Mesenchymal stem cell (in vitro differentiated cells and primary cell): ENCODE results near the gene ZNF740. TPM values are rescaled to one million over a fixed set of nuclear protein-coding genes. Genes with fewer than 3 reads are reported as not detected.

Experiments
- DNase-seq: peaks from one replicate; pipeline ENCODE4 v3.0.0-alpha.2; 2013
- H2AFZ ChIP-seq: one replicate; pipeline ENCODE4 v1.6.1; 2013; ENCODE audit warnings: low read depth, mild to moderate bottlenecking, control low read depth, inconsistent platforms, low read length, moderate library complexity
- H2AK5ac ChIP-seq: 2 replicates; pipeline ENCODE4 v1.6.1; 2013; ENCODE audit warnings: low read length, moderate library complexity, mild to moderate bottlenecking, inconsistent platforms; ENCODE audit not compliant: severe bottlenecking
- H2BK120ac ChIP-seq: one replicate; pipeline ENCODE4 v1.6.1; 2013; ENCODE audit warnings: low read depth, mild to moderate bottlenecking, inconsistent platforms, low read length, moderate library complexity
- H2BK12ac ChIP-seq, 2 experiments: one replicate each; pipeline ENCODE4 v1.6.1; 2013; ENCODE audit warnings: inconsistent platforms in 2 of 2, low read length in 2 of 2, mild to moderate bottlenecking in 2 of 2, moderate library complexity in 2 of 2, control low read depth in 1 of 2
- H2BK15ac ChIP-seq: one replicate; pipeline ENCODE4 v1.6.1; 2013; ENCODE audit warnings: mild to moderate bottlenecking, low read depth, inconsistent platforms; ENCODE audit not compliant: poor library complexity, severe bottlenecking
- H2BK5ac ChIP-seq: 2 replicates; pipeline ENCODE4 v1.6.1; 2013; ENCODE audit warnings: low read depth, mild to moderate bottlenecking, low read length, control low read depth, inconsistent platforms; ENCODE audit not compliant: poor library complexity, severe bottlenecking
- H3K14ac ChIP-seq, 2 experiments: one replicate each; pipeline ENCODE4 v1.6.1; 2013; ENCODE audit warnings: inconsistent platforms in 2 of 2, low read length in 2 of 2, control low read depth in 1 of 2, mild to moderate bottlenecking in 1 of 2, moderate library complexity in 1 of 2
- H3K18ac ChIP-seq, 2 experiments: one replicate each; pipeline ENCODE4 v1.6.1; 2013; ENCODE audit warnings: inconsistent platforms in 2 of 2, low read length in 2 of 2, control low read depth in 1 of 2, low read depth in 1 of 2, mild to moderate bottlenecking in 1 of 2
- H3K23ac ChIP-seq, 2 experiments: one replicate each; pipeline ENCODE4 v1.6.1; 2013; ENCODE audit warnings: inconsistent platforms in 2 of 2, low read length in 2 of 2, mild to moderate bottlenecking in 2 of 2, moderate library complexity in 2 of 2, control low read depth in 1 of 2
- H3K27ac ChIP-seq: 2 replicates; pipeline ENCODE4 v1.5.1; 2013; ENCODE audit warnings: mild to moderate bottlenecking, moderate library complexity, low read length, control low read depth, inconsistent platforms; ENCODE audit not compliant: poor library complexity, severe bottlenecking
- H3K27me3 ChIP-seq, 2 experiments: 2 replicates each; pipeline versions ENCODE4 v1.6.1 to v1.7.0; 2013; ENCODE audit warnings: low read length in 2 of 2, mild to moderate bottlenecking in 2 of 2, moderate library complexity in 2 of 2, control low read depth in 1 of 2, inconsistent platforms in 1 of 2; ENCODE audit not compliant: control insufficient read depth in 1 of 2, insufficient read depth in 1 of 2
- H3K36me3 ChIP-seq, 2 experiments: 2 replicates each; pipeline versions ENCODE4 v1.6.1 to v1.7.0; 2013; ENCODE audit warnings: low read length in 2 of 2, control low read depth in 1 of 2, inconsistent platforms in 1 of 2, low read depth in 1 of 2, mild to moderate bottlenecking in 1 of 2; ENCODE audit not compliant: insufficient read depth in 2 of 2, control insufficient read depth in 1 of 2
- H3K4ac ChIP-seq, 2 experiments: one replicate each; pipeline ENCODE4 v1.6.1; 2013; ENCODE audit warnings: inconsistent platforms in 2 of 2, low read length in 2 of 2, mild to moderate bottlenecking in 2 of 2, moderate library complexity in 2 of 2, control low read depth in 1 of 2, low read depth in 1 of 2
- H3K4me1 ChIP-seq: 2 replicates; pipeline ENCODE4 v1.6.1; 2013; ENCODE audit warnings: low read depth, low read length, control low read depth; ENCODE audit not compliant: control insufficient read depth, insufficient read depth
- H3K4me2 ChIP-seq: 2 replicates; pipeline ENCODE4 v1.6.1; 2013; ENCODE audit warnings: low read length, mild to moderate bottlenecking, inconsistent platforms; ENCODE audit not compliant: poor library complexity, severe bottlenecking
- H3K4me3 ChIP-seq, 2 experiments: 2 replicates each; pipeline versions ENCODE4 v1.5.1 to v1.7.0; 2013; ENCODE audit warnings: low read length in 2 of 2, mild to moderate bottlenecking in 2 of 2, control low read depth in 1 of 2, low read depth in 1 of 2; ENCODE audit not compliant: insufficient read depth in 1 of 2
- H3K79me1 ChIP-seq: replicated peaks from 2 replicates; pipeline ENCODE4 v1.6.1; 2013; ENCODE audit warnings: mild to moderate bottlenecking, control low read depth, low read length, inconsistent platforms; ENCODE audit not compliant: poor library complexity, severe bottlenecking
- H3K9ac ChIP-seq: 2 replicates; pipeline ENCODE4 v1.7.0; 2013; ENCODE audit warnings: mild to moderate bottlenecking, low read length, moderate library complexity
- H3K9me3 ChIP-seq: 2 replicates; pipeline ENCODE4 v1.7.0; 2013; ENCODE audit warnings: mild to moderate bottlenecking, low read length; ENCODE audit not compliant: control insufficient read depth
- H4K8ac ChIP-seq: one replicate; pipeline ENCODE4 v1.6.1; 2013; ENCODE audit warnings: inconsistent platforms, mild to moderate bottlenecking, low read length, moderate library complexity
- H4K91ac ChIP-seq: one replicate; pipeline ENCODE4 v1.6.1; 2013; ENCODE audit warnings: mild to moderate bottlenecking, low read length, inconsistent platforms
- WGBS: methylation state at CpG from one replicate; pipeline ENCODE4 v1.1.7; 2013; ENCODE audit warnings: mixed read lengths; 5-methylcytosine and 5-hydroxymethylcytosine counted together
- small RNA-seq: library from polyadenylated mRNA; stranded (forward); fragments of <200 nt; extraction: miRNeasy Mini kit (QIAGEN cat#:217004); gene quantifications from one replicate; pipeline ENCODE3, GENCODE V24; 2013; ENCODE audit warnings: low read depth

ZNF740 gene

DNA sequence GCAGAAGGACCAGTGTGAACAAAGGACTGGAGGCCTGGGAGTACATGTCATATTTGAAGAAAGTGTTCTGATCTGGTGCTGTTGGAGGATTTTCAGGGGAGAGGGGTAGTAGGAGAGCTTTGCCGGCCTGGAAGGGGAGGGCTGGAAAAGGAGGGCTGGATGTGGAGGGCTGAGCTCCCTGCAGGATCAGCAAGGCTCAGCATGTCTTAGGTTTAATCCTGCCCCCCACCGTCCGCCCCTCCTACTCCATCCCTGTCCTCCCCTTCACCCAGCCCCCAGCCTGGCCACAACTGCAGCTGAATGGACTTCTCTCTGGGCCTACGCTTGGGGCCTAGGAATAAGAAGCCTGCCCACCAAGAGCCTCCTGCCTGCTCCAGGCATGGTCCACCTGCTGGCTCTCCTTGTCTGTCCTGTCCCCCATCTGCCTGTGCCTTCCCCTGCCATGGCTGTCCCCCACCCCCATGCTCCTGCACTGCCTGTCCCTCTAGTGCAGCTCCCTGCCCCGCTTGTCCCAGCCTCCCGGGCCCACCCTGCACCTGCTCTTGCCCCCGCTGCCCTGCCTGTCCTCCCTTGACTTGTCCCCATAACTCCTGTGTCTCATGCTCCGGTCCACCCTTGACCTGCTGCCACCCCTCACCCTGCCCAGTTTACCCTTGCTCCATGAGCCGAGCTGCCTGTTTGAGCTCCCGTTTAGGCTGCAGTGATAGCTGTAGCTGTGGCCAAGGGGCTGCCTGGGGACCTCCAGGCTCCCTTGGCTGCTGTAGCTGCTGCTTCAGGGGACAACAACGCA, 61.3 kb downstream of the ZNF740 start:
- 70% methylated on average over 10 of the region's 11 CpGs for WGBS
- Histone ChIP-seq H3K9ac (no peak overlapping the region), H3K4me1 (no peaks in the 10 kb centered on the region), H3K4ac (no peak overlapping the region), H2BK15ac (no peak overlapping the region), H2AK5ac (no peak overlapping the region), H2BK120ac (no peak overlapping the region), H3K23ac (no peak overlapping the region), H4K91ac (peak overlapping the region; percentile 39), H2BK5ac (no peak overlapping the region), H3K79me1 (no peaks in the 10 kb centered on the region), H3K27ac (no peak overlapping the region), H3K36me3 (no peaks in the 10 kb centered on the region), H3K9me3 (no peaks in the 10 kb centered on the region), H2AFZ (no peak overlapping the region), H3K18ac (no peak overlapping the region), H3K27me3 (peaks cover 32 to 37% of the 10 kb centered on the region in 2 experiments), H3K14ac (no peak overlapping the region), H3K4me2 (no peak overlapping the region), H3K4me3 (no peak overlapping the region), H2BK12ac (no peak overlapping the region), H4K8ac (no peak overlapping the region)
- DNase-seq = no peak

DNA sequence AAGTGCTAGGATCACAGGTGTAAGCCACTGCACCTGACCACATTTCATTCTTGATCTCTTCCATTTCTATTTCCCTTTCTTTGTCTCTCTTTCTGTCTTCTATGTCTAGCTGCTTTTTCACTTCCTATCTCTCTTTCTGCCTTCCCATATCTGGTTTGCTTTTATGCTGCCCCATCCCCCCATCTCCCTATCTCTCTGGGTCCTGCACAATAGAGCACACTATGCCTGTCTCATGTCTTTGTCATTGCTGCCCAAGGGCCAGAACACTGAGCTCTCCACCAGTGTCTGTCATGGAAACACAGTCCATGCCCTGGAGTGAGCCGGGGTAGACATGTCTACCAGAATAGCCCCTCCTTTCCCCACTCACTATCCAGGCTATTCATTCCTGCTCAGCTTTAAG, 63.8 kb downstream of the ZNF740 start:
- Histone ChIP-seq H4K8ac (no peak overlapping the region), H3K23ac (no peak overlapping the region), H3K79me1 (no peaks in the 10 kb centered on the region), H3K4me3 (no peak overlapping the region), H2BK5ac (no peak overlapping the region), H3K27me3 (peaks cover 32 to 34% of the 10 kb centered on the region in 2 experiments), H3K4ac (no peak overlapping the region), H2AK5ac (no peak overlapping the region), H4K91ac (no peak overlapping the region), H2BK12ac (no peak overlapping the region), H2AFZ (no peak overlapping the region), H3K14ac (no peak overlapping the region), H3K36me3 (no peaks in the 10 kb centered on the region), H3K18ac (no peak overlapping the region), H2BK15ac (no peak overlapping the region), H2BK120ac (no peak overlapping the region), H3K9ac (no peak overlapping the region), H3K4me2 (no peak overlapping the region), H3K27ac (no peak overlapping the region), H3K9me3 (no peaks in the 10 kb centered on the region), H3K4me1 (no peaks in the 10 kb centered on the region)
- no peak for DNase-seq
- WGBS = 47% methylated on average over 1 of the region's 1 CpG

Small RNA genes lying within 50 kb of the gene (small RNA-seq; reads per million reads assigned to genes)
- gene HIGD1AP1 (not detected), gene RNU6-333P (not detected)
